ENCODE data around the gene NTM.

DNA sequence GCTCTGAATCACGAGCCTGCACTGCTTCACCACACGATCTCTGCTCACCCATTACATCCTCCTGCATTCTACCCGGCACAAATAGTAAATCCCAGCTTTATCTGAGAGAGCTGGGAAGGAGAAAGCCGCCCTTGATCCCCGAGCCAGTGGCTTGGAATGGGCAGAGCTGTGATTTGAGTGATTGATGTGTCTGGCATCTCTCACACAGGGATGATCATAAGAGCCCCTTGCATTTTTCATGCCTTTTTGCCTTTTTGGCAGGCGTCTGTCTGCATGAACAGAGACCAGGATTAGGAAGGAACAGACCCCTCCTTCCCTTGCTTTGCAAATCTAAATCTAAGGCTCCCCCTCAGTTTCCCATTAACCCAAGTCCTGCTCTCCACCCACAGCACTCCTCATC lies 945.3 kb downstream of the NTM start:
- TF ChIP-seq BRCA1 (IDR thresholded peaks at IDR 0.05; ENCODE audit: low read depth, low read length): no peak
- TF ChIP-seq, protein P1, sequence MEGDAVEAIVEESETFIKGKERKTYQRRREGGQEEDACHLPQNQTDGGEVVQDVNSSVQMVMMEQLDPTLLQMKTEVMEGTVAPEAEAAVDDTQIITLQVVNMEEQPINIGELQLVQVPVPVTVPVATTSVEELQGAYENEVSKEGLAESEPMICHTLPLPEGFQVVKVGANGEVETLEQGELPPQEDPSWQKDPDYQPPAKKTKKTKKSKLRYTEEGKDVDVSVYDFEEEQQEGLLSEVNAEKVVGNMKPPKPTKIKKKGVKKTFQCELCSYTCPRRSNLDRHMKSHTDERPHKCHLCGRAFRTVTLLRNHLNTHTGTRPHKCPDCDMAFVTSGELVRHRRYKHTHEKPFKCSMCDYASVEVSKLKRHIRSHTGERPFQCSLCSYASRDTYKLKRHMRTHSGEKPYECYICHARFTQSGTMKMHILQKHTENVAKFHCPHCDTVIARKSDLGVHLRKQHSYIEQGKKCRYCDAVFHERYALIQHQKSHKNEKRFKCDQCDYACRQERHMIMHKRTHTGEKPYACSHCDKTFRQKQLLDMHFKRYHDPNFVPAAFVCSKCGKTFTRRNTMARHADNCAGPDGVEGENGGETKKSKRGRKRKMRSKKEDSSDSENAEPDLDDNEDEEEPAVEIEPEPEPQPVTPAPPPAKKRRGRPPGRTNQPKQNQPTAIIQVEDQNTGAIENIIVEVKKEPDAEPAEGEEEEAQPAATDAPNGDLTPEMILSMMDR (IDR thresholded peaks at IDR 0.05; ENCODE audit: control extremely low read depth in 1 of 3, insufficient read depth in 1 of 3, low read depth in 1 of 3, low read length in 3 of 3): no peak
